RWPE2 (cell line): ENCODE measurements around the gene CPD.

Source experiments
- ATAC-seq: fragments of 200-7000 bp; cut with Tn5 transposase; 3 replicates; pipeline ENCODE4 v1.9.1; 2021; ENCODE audit warnings: low read depth
- DNase-seq: peaks from one replicate; pipeline ENCODE4 v3.0.0-alpha.2; 2020; ENCODE audit warnings: low spot score
- H3K27ac ChIP-seq: fragments of 450-650 bp; 2 replicates; pipeline ENCODE4 v1.5.1; 2017; ENCODE audit warnings: mild to moderate bottlenecking; ENCODE audit not compliant: poor library complexity, severe bottlenecking
- H3K27me3 ChIP-seq: fragments of 250-450 bp; sonication (Bioruptor Pico); 2 replicates; pipeline ENCODE4 v1.5.1; 2021; ENCODE audit warnings: mild to moderate bottlenecking, moderate library complexity; ENCODE audit not compliant: insufficient read depth, poor library complexity, severe bottlenecking
- H3K36me3 ChIP-seq: fragments of 250-450 bp; sonication (Bioruptor Pico); 2 replicates; pipeline ENCODE4 v1.5.1; 2020; ENCODE audit warnings: low read depth, mild to moderate bottlenecking, moderate library complexity
- H3K4me1 ChIP-seq: fragments of 250-450 bp; sonication (Bioruptor Pico); 2 replicates; pipeline ENCODE4 v1.5.1; 2021; ENCODE audit warnings: mild to moderate bottlenecking, moderate library complexity; ENCODE audit not compliant: insufficient read depth, poor library complexity, severe bottlenecking
- H3K4me3 ChIP-seq: fragments of 250-450 bp; sonication (Bioruptor Pico); 2 replicates; pipeline ENCODE4 v1.5.1; 2021; ENCODE audit warnings: mild to moderate bottlenecking, moderate library complexity; ENCODE audit not compliant: severe bottlenecking
- H3K9me3 ChIP-seq: fragments of 250-450 bp; sonication (Bioruptor Pico); 2 replicates; pipeline ENCODE4 v1.5.1; 2021; ENCODE audit warnings: mild to moderate bottlenecking, moderate library complexity; ENCODE audit not compliant: severe bottlenecking
- CTCF ChIP-seq: fragments of 450-650 bp; IDR thresholded peaks from one replicate; pipeline ENCODE4 v1.5.1; 2017; ENCODE audit warnings: mild to moderate bottlenecking, moderate library complexity; ENCODE audit not compliant: poor library complexity, severe bottlenecking

Gene CPD

GRCh38 chr17:30424471-30424870, 45.7 kb downstream of the CPD start:
- ATAC-seq (no peak), DNase-seq (no peak)
- H3K27me3 ChIP-seq = no peaks in the 10 kb centered on the region
- H3K27ac ChIP-seq = no peak overlapping the region
- H3K4me1 ChIP-seq = no peaks in the 10 kb centered on the region
- TF ChIP-seq CTCF = no peak
- H3K9me3 ChIP-seq = no peaks in the 10 kb centered on the region
- peaks cover 38% of the 10 kb centered on the region for H3K36me3 ChIP-seq
- H3K4me3 ChIP-seq = no peak overlapping the region

GRCh38 chr17:30426292-30426691, 47.6 kb downstream of the CPD start:
- Histone ChIP-seq H3K27ac (no peak overlapping the region), H3K4me1 (no peaks in the 10 kb centered on the region), H3K36me3 (peaks cover 33% of the 10 kb centered on the region; the same call in 1 of the 2 replicates), H3K4me3 (no peak overlapping the region), H3K9me3 (no peaks in the 10 kb centered on the region), H3K27me3 (no peaks in the 10 kb centered on the region)
- no peak for TF ChIP-seq CTCF
- DNase-seq (no peak), ATAC-seq (no peak)

GRCh38 chr17:30427611-30428010, 48.9 kb downstream of the CPD start:
- Histone ChIP-seq H3K9me3 (no peaks in the 10 kb centered on the region), H3K36me3 (peaks cover 31% of the 10 kb centered on the region), H3K4me1 (no peaks in the 10 kb centered on the region), H3K4me3 (no peak overlapping the region), H3K27me3 (no peaks in the 10 kb centered on the region), H3K27ac (no peak overlapping the region)
- ATAC-seq (no peak), DNase-seq (no peak)
- no peak for TF ChIP-seq CTCF

- H3K4me3 ChIP-seq = no peak overlapping the region
- peaks cover 8% of the 10 kb centered on the region for H3K4me1 ChIP-seq
- H3K36me3 ChIP-seq = peaks cover 23% of the 10 kb centered on the region
- H3K27me3 ChIP-seq = no peaks in the 10 kb centered on the region
- TF ChIP-seq CTCF = no peak
- H3K9me3 ChIP-seq = no peaks in the 10 kb centered on the region
- no peak overlapping the region for H3K27ac ChIP-seq
- DNase-seq = no peak
- ATAC-seq = no peak
These were observed 50.4 kb downstream of the CPD start for GRCh38 chr17:30429155-30429554.

- no peak for TF ChIP-seq CTCF
- Histone ChIP-seq H3K4me3 (no peak overlapping the region), H3K4me1 (peaks cover 8% of the 10 kb centered on the region), H3K27ac (no peak overlapping the region), H3K9me3 (no peaks in the 10 kb centered on the region), H3K36me3 (peaks cover 24% of the 10 kb centered on the region), H3K27me3 (no peaks in the 10 kb centered on the region)
- ATAC-seq = peak; percentile 88
- DNase-seq = no peak
These were observed 54.8 kb downstream of the CPD start for GRCh38 chr17:30433514-30433913.
